Adrenal gland (tissue), 5 donors: ENCODE results near the gene TRNAU1AP.

Source experiments
- CTCF ChIP-seq, 6 experiments: fragments of 450-650 bp in 4 of 6; fragments of 200-600 bp in 2 of 6; sonication (generic) in 1 of 6; IDR thresholded peaks; 1 replicate in 5 of 6; 2 replicates in 1 of 6; pipeline versions ENCODE4 v1.5.1 to v1.8.0; 2016 to 2021; ENCODE audit warnings: antibody characterized with exemption in 6 of 6, mild to moderate bottlenecking in 2 of 6, moderate library complexity in 1 of 6
- POLR2A ChIP-seq, 2 donors: fragments of 450-650 bp; IDR thresholded peaks; one replicate each; pipeline ENCODE4 v1.6.1; 2017; ENCODE audit warnings: antibody characterized with exemption in 2 of 2, mild to moderate bottlenecking in 2 of 2, moderate library complexity in 1 of 2
- donor health status: DM: no; HTN: no; CAD: no.

GRCh38 chr1:28526886-28527285, 26.0 kb upstream of the TRNAU1AP start:
- TF ChIP-seq CTCF (IDR thresholded peaks at IDR 0.05) = no peak
- TF ChIP-seq POLR2A (IDR thresholded peaks at IDR 0.05) = no peak
